COLO829 (cell line): ENCODE data around the gene THBS3.
"Not testable (repeated sequence)": the region's sequence is repeated elsewhere in the genome, so short reads cannot be mapped to it uniquely, and the experiment has no call there.

Experiments
- DNase-seq: peaks from one replicate; pipeline ENCODE4 v3.0.0; 2012; ENCODE audit warnings: low spot score

The THBS3 gene

DNA sequence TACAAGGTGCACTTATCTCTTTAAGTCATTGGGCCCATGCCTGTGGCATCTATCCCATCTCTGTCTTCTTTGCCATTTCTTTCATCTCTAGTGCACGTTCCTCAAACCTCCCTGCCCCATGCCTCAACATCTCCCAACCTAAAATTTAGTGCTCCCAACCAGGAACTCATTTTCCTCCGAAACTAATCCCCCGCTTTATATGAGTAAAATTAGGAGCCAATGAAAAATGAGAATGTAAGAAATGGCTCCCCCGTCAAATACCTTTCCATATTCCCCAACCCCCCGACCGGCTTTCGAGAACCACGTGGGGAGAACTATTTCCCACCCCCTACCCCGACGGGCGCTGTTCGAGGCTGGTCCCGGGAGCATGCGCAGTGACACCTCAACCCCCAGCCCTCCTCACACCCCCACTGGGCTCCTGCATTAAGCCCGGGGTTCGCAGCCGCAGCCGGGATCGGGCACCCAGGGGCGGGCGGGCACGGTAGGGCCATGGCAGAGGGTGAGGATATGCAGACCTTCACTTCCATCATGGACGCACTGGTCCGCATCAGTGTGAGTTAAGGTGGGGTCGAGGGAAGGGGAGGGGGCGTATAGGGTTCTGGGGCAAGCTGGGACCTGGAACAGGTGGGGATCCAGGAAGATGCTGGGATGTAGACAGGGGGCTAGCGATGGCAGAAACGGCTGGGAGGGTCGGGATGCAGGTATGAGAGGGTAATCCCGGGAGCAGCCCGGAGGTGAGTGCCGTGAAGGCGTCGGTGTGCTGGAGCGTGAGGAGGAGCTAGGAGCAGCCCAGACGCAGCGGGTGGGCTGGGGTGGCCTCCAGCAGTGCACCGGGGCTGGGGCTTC, 34.0 kb downstream of the THBS3 start, which contains the start of gene TRIM46:
Gene TRIM46 (plus strand): TSS at position 372 of the 846 bp plus-strand sequence. CDS start 118 bp downstream, at position 490.
- peak; percentile 72 for DNase-seq

DNA sequence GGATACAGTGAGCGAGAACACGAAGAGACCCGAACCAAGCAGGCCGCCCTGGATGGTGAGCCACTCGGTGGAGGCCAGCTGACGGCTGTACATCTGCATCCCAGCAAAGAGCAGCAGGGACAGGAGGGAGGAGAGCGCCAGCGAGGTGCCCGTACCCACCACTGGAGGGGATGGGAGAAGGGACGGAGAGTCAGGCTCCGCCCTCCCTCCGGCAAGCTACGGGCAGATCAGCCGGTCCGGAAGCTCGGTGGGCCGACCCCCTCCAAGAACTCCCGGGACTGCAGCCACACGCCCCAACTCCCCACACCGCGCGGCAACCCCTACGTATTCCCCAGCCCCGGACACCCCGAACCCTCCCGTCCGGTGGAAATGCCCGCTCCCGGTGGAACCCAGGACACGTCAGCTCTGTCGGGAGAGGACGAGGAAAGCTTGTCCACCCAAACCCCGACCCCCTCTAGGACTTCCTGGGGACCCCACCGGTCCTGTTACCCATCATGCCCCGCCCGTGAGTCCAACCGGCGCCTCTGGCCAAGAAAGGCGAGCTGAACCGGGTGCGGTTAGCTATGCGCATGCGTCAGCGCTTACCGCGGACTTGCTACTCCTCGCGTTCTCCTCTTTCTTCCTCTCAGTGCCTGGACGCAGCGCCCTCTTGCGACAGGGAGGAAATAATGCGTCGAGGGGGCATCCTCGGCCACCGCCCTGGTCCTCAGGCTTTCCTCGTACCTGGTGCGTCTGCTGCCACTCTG, 34.8 kb downstream of the THBS3 start, which contains the start of gene KRTCAP2:
Gene KRTCAP2 (minus strand): TSS at position 573 of the 746 bp plus-strand sequence. CDS start 80 bp downstream, at position 493.
- DNase-seq = peak; percentile 100

- no peak for DNase-seq
These were observed 35.6 kb downstream of the THBS3 start for GRCh38 chr1:155171836-155172731.

DNA sequence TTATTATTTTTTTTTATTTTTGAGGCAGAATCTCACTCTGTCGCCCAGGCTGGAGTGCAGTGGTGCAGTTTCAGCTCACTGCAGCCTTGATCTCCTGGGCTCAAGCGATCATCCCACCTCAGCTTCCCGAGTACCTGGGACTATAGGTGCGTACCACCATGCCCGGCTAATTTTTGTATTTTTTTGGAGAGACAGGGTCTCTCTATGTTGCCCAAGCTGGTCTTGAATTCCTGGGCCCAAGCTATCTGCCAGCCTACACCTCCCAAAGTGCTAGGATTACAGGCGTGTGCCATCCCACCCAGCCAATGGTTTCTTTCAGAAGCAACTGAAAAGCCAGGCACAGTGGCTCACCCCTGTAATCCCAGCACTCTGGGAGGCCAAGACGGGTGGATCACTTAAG, 36.9 kb downstream of the THBS3 start:
- no peak for DNase-seq

DNA sequence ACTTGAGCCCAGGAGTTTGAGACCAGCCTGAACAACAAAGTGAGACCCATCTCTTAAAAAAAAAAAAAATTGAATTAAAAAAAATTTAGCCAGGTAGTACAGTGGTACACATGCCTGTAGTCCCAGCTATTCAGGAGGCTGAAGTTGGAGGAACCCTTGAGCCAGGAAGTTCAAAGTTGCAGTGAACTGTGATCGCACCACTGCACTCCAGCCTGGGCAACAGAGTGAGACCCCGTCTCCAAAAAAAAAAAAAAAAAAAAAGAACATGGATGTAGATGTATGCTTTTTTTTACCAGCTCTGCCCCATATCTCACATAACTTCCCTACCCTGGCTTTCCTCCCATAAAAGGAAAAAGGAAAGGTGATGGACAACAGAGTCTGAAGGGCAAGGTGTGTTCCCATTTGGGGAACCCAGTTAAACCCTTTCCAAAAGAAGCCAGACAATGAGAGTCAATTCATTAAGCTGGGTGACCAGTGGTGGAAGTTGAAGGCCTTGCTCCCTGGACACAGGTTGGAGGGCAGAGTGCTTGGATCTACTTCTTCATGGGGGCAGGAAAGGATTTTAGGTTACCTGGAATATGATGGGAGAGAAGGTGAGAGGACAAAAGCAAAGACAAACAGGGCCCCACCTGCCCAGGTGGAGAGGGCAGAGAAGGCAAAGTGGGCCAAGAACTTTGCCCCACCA, 37.5 kb downstream of the THBS3 start:
- no peak for DNase-seq

GRCh38 chr1:155169541-155169940, 38.2 kb downstream of the THBS3 start:
- no peak for DNase-seq

- no peak for DNase-seq
These were observed 39.1 kb downstream of the THBS3 start for GRCh38 chr1:155168456-155169210.

DNA sequence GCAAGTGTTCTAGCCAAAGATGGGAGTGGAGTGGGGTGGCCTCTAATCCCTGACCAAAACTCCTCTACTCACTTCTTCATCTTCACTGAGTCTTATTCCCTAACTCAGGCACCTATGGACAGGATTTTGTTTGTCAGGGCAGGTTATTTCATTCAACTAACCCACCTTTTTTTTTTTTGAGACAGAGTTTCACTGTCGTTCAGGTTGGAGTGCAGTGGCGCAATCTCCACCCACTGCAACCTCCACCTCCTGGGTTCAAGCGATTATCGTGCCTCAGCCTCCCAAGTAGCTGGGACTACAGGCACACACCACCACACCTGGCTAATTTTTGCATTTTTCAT, 39.6 kb downstream of the THBS3 start:
- DNase-seq = not testable (repeated sequence)

DNA sequence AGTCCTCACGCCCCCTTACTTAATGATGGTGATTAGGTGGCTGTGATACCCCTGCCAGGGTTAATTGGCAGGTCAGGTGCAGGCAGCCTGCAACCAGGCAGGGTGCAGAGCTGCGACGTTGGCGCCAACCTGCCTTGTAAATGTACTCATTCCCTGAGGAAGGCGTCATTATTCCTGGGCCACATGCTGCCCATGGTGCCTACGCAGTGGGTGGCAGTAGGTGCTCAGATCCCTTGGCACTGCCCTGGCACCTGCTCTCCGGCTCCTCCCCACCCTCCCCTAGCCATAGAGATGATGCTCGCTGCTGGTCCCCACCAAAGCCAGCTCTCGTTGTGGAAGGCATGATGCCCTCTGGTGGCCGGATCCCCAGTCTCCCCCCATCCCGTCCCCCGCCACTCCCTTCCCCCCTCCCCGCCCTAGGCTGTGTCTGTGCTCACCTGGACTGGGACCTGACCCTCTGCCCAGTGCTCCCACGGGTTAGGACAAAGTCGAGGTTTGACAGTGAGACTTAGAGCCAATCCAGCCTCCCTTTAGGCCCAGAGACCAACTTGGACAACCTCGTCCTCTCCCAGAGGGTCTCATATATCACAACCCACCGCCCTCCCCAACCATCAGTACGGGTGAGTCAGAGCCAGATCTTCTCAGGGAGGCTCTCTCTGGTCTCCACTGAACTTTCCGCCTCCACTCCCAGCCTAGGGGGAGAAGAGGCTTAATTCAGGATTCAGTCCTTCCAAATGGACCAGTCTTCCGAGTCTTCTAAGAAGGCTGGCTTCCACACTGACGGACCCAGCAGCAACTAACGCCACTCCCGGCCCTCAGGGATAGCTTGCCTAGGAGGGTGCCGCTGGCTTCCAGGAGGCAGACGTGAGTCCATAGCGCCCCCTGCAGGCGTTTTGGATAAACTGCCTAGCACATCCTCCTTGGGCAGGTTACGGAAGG, 40.3 kb downstream of the THBS3 start:
- DNase-seq = peak; percentile 82

GRCh38 chr1:155166471-155167165, 41.1 kb downstream of the THBS3 start:
- DNase-seq = no peak

- no peak for DNase-seq
These were observed 41.6 kb downstream of the THBS3 start for GRCh38 chr1:155166051-155166470.

DNA sequence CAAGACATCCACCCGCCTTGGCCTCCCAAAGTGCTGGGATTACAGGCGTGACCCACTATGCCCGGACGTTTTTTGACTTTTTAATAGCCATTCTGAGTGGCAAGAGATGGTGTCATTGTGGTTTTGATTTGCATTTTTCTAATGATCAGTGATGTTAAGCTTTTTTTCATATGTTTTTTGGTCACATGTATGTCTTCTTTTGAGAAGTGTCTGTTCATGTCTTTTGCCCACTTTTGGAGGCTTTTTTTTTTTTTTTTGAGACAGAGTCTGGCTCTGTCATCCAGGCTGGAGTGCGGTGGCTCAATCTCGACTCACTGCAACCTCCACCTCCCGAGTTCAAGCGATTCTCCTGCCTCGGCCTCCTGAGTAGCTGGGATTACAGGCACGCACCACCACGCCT, 43.1 kb downstream of the THBS3 start:
- DNase-seq = not testable (repeated sequence)

GRCh38 chr1:155163785-155164184, 43.9 kb downstream of the THBS3 start:
- DNase-seq = not testable (repeated sequence)

DNA sequence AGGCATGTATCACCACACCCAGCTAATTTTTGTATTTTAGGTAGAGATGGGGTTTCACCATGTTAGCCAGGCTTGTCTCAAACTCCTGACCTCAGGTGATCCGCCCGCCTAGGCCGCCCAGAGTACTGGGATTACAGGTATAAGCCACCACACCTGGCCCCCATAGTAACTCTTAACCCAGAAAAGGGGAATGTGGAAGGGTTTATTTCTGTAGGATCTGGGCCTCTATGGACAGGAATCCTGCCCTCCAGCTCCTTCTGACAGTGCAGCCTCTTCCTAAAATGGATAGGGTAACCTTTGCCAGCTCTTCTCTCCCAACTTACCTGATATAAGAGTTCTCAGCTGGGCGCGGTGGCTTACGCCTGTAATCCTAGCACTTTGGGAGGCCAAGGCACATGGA, 45.1 kb downstream of the THBS3 start:
- DNase-seq = not testable (repeated sequence)

GRCh38 chr1:155160128-155160527, 47.6 kb downstream of the THBS3 start:
- no peak for DNase-seq

DNA sequence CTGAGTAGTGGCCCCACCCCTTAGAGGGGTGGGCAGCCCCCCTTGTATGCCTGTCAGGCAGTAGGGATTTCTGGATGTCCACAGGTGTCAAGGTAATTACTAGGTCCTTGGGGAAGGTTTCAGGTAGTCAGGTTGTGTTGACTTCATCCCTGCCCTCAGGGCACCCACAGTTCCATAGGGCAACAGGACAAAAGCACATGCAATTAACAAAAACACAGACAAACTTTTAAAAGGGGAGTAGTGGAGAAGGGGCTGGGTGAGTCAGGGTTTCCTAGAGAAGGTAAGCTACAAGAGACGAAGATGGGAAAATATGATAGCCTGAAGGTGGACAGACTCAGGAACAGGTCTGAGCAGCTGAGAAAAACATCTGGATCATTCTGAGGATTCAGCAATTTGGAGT, 48.7 kb downstream of the THBS3 start:
- DNase-seq = no peak

DNA sequence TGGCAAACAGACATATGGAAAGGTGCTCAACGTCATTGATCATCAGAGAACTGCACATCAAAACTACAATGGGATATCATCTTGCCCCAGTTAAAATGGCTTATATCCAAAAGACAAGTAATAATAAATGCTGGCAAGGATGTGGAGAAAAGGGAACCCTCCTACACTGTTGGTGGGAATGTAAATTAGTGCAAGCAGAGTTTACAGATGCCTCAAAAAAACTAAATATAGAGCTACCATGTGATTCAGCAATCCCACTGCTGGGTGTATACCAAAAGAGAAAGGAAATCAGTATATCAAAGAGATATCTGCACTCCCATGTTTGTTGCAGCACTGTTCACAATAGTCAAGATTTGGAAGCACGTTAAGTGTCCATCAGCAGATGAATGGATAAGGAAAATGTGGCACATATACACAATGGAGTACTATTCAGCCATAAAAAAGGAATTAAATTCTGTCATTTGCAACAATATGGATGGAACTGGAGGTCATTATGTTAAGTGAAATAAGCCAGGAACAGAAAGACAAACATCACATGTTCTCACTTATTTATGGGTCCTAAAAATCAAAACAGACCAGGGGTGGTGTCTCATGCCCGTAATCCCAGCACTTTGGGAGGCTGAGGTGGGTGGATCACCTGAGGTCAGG, 51.6 kb downstream of the THBS3 start:
- DNase-seq = not testable (repeated sequence)
